ENCODE results near the gene TIFAB. TPM values are rescaled to one million over a fixed set of nuclear protein-coding genes. Genes with fewer than 3 reads are reported as not detected.

Gene TIFAB
- total RNA-seq, 1 donor, result not detected

- Histone ChIP-seq H3K36me3 (ENCODE audit: insufficient read depth, low read length) (no peaks in the 10 kb centered on the region), H2AFZ (ENCODE audit: low read length) (no peak overlapping the region), H3K4me3 (ENCODE audit: insufficient read depth, low read length) (no peak overlapping the region), H4K20me1 (ENCODE audit: insufficient read depth, low read length) (no peaks in the 10 kb centered on the region), H3K4me2 (ENCODE audit: insufficient read depth, low read length) (no peak overlapping the region), H3K27ac (ENCODE audit: low read depth, low read length) (no peak overlapping the region), H3K27me3 (ENCODE audit: insufficient read depth, low read length) (peaks cover 11% of the 10 kb centered on the region), H3K9me3 (ENCODE audit: low read depth, low read length) (no peaks in the 10 kb centered on the region), H3K79me2 (ENCODE audit: insufficient read depth, low read length) (no peaks in the 10 kb centered on the region), H3K4me1 (ENCODE audit: insufficient read depth, low read length) (peaks cover 34% of the 10 kb centered on the region)
- no peak for DNase-seq (ENCODE audit: insufficient read length, low spot score, missing footprints)
- TF ChIP-seq, protein P1, sequence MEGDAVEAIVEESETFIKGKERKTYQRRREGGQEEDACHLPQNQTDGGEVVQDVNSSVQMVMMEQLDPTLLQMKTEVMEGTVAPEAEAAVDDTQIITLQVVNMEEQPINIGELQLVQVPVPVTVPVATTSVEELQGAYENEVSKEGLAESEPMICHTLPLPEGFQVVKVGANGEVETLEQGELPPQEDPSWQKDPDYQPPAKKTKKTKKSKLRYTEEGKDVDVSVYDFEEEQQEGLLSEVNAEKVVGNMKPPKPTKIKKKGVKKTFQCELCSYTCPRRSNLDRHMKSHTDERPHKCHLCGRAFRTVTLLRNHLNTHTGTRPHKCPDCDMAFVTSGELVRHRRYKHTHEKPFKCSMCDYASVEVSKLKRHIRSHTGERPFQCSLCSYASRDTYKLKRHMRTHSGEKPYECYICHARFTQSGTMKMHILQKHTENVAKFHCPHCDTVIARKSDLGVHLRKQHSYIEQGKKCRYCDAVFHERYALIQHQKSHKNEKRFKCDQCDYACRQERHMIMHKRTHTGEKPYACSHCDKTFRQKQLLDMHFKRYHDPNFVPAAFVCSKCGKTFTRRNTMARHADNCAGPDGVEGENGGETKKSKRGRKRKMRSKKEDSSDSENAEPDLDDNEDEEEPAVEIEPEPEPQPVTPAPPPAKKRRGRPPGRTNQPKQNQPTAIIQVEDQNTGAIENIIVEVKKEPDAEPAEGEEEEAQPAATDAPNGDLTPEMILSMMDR (IDR thresholded peaks at IDR 0.05; ENCODE audit: extremely low read depth, low read depth, low read length), result no peak
Measured at GRCh38 chr5:135460246-135461033, 8.3 kb upstream of the TIFAB start.

DNA sequence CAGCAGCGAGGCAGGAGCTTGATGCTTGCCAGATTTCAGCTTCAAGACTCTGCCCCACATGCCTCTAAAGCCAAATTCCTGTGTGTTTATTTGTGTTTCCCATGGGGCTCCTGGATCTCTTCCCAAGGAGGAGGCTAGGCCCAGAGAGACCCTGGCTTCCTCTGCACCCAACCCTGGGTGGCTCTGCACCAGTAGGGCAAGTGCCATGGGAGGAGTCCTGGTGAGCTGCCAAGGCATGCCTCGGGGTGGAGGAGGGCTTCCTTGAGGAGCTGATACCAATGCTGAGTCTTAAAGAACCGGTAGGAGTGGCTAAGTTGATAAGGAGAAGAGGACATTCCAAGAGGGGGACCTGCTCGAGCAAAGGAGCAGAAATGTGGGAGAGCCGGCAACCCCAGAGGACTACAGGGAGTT, 6.8 kb upstream of the TIFAB start:
- TF ChIP-seq, protein P1 (IDR thresholded peaks at IDR 0.05; ENCODE audit: extremely low read depth, low read depth, low read length), result no peak
- Histone ChIP-seq H3K79me2 (ENCODE audit: insufficient read depth, low read length) (no peaks in the 10 kb centered on the region), H3K36me3 (ENCODE audit: insufficient read depth, low read length) (no peaks in the 10 kb centered on the region), H3K4me1 (ENCODE audit: insufficient read depth, low read length) (peaks cover 34% of the 10 kb centered on the region), H3K4me3 (ENCODE audit: insufficient read depth, low read length) (no peak overlapping the region), H3K27ac (ENCODE audit: low read depth, low read length) (no peak overlapping the region), H3K27me3 (ENCODE audit: insufficient read depth, low read length) (peaks cover 6% of the 10 kb centered on the region), H3K4me2 (ENCODE audit: insufficient read depth, low read length) (peak overlapping the region; percentile 52), H4K20me1 (ENCODE audit: insufficient read depth, low read length) (no peaks in the 10 kb centered on the region), H3K9me3 (ENCODE audit: low read depth, low read length) (no peaks in the 10 kb centered on the region), H2AFZ (ENCODE audit: low read length) (no peak overlapping the region)
- DNase-seq (ENCODE audit: insufficient read length, low spot score, missing footprints), result peak; percentile 88

- H3K27me3 ChIP-seq (ENCODE audit: insufficient read depth, low read length), result peaks cover 6% of the 10 kb centered on the region
- no peaks in the 10 kb centered on the region for H3K9me3 ChIP-seq (ENCODE audit: low read depth, low read length)
- TF ChIP-seq, protein P1 (IDR thresholded peaks at IDR 0.05; ENCODE audit: extremely low read depth, low read depth, low read length), result no peak
- H3K4me1 ChIP-seq (ENCODE audit: insufficient read depth, low read length), result peaks cover 34% of the 10 kb centered on the region
- no peaks in the 10 kb centered on the region for H3K36me3 ChIP-seq (ENCODE audit: insufficient read depth, low read length)
- H3K4me3 ChIP-seq (ENCODE audit: insufficient read depth, low read length), result no peak overlapping the region
- no peaks in the 10 kb centered on the region for H4K20me1 ChIP-seq (ENCODE audit: insufficient read depth, low read length)
- H3K79me2 ChIP-seq (ENCODE audit: insufficient read depth, low read length), result no peaks in the 10 kb centered on the region
- H3K4me2 ChIP-seq (ENCODE audit: insufficient read depth, low read length), result peak overlapping the region; percentile 52
- no peak overlapping the region for H2AFZ ChIP-seq (ENCODE audit: low read length)
- H3K27ac ChIP-seq (ENCODE audit: low read depth, low read length), result no peak overlapping the region
- no peak for DNase-seq (ENCODE audit: insufficient read length, low spot score, missing footprints)
Measured at GRCh38 chr5:135458356-135458755, 6.2 kb upstream of the TIFAB start.

- no peak overlapping the region for H3K4me3 ChIP-seq (ENCODE audit: insufficient read depth, low read length)
- TF ChIP-seq, protein P1 (IDR thresholded peaks at IDR 0.05; ENCODE audit: extremely low read depth, low read depth, low read length), result peak; percentile 79
- H3K4me1 ChIP-seq (ENCODE audit: insufficient read depth, low read length), result peaks cover 34% of the 10 kb centered on the region
- H3K9me3 ChIP-seq (ENCODE audit: low read depth, low read length), result no peaks in the 10 kb centered on the region
- no peaks in the 10 kb centered on the region for H3K36me3 ChIP-seq (ENCODE audit: insufficient read depth, low read length)
- peak overlapping the region; percentile 28 for H2AFZ ChIP-seq (ENCODE audit: low read length)
- peaks cover 6% of the 10 kb centered on the region for H3K27me3 ChIP-seq (ENCODE audit: insufficient read depth, low read length)
- H4K20me1 ChIP-seq (ENCODE audit: insufficient read depth, low read length), result no peaks in the 10 kb centered on the region
- DNase-seq (ENCODE audit: insufficient read length, low spot score, missing footprints), result peak; percentile 87
- H3K4me2 ChIP-seq (ENCODE audit: insufficient read depth, low read length), result no peak overlapping the region
- H3K27ac ChIP-seq (ENCODE audit: low read depth, low read length), result no peak overlapping the region
- no peaks in the 10 kb centered on the region for H3K79me2 ChIP-seq (ENCODE audit: insufficient read depth, low read length)
Measured at GRCh38 chr5:135457424-135458071, 5.4 kb upstream of the TIFAB start.
